ENCODE results near the gene ZFP57.

DNA sequence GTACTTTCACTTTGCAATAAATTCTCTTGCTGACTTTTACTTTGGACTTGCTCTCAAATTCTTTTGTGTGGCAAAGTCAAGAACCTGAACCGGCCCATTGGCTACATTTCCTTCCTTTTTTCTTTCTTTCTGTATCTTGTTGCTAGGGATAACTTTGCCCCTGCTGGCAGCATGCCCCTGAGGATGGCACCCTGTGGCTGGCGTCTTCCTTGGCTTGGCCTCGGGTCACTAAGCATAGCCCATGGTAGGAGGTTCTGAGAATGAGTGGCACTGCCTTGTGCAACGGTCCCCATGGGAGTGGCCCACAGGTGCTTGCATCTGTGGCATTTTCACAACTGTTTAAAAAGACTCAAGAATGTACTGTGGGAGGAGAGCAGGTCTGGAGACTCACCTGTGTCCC, 28.2 kb upstream of the ZFP57 start:
- TF ChIP-seq, protein P1, sequence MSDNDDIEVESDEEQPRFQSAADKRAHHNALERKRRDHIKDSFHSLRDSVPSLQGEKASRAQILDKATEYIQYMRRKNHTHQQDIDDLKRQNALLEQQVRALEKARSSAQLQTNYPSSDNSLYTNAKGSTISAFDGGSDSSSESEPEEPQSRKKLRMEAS (IDR thresholded peaks at IDR 0.05; ENCODE audit: low read depth, low read length) = no peak
- TF ChIP-seq, protein P2, sequence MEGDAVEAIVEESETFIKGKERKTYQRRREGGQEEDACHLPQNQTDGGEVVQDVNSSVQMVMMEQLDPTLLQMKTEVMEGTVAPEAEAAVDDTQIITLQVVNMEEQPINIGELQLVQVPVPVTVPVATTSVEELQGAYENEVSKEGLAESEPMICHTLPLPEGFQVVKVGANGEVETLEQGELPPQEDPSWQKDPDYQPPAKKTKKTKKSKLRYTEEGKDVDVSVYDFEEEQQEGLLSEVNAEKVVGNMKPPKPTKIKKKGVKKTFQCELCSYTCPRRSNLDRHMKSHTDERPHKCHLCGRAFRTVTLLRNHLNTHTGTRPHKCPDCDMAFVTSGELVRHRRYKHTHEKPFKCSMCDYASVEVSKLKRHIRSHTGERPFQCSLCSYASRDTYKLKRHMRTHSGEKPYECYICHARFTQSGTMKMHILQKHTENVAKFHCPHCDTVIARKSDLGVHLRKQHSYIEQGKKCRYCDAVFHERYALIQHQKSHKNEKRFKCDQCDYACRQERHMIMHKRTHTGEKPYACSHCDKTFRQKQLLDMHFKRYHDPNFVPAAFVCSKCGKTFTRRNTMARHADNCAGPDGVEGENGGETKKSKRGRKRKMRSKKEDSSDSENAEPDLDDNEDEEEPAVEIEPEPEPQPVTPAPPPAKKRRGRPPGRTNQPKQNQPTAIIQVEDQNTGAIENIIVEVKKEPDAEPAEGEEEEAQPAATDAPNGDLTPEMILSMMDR (IDR thresholded peaks at IDR 0.05; ENCODE audit: low read depth, low read length) = no peak
- no peak for TF ChIP-seq MYC (IDR thresholded peaks at IDR 0.05; ENCODE audit: low read depth, low read length)
- no peak for TF ChIP-seq POLR2A (IDR thresholded peaks at IDR 0.05; ENCODE audit: extremely low read depth, insufficient read length)
